ENCODE measurements around the gene GABRQ.

DNA sequence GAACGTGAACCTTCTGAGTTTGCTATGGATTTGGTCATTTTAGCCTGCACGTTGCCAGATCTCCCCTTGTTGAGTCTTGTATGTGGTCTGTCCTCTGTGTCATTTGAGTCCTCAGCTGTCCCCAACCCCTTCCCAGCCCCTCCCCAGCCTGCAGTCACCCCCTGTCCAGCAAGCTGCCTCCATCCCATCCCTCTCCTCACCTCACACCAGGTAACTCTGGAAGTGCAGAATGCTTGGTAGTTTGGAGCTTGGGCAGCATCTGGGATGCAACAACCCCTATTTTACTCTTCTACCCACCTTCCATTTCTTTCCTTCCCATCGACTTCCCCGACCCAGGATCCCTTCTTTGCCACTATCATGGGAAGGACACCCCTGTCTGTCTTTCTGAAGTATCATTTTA lies 18.4 kb downstream of the GABRQ start:
- TF ChIP-seq EZH2phosphoT487 (IDR thresholded peaks at IDR 0.05; ENCODE audit: borderline replicate concordance, low read length), result no peak
- TF ChIP-seq, protein P1, sequence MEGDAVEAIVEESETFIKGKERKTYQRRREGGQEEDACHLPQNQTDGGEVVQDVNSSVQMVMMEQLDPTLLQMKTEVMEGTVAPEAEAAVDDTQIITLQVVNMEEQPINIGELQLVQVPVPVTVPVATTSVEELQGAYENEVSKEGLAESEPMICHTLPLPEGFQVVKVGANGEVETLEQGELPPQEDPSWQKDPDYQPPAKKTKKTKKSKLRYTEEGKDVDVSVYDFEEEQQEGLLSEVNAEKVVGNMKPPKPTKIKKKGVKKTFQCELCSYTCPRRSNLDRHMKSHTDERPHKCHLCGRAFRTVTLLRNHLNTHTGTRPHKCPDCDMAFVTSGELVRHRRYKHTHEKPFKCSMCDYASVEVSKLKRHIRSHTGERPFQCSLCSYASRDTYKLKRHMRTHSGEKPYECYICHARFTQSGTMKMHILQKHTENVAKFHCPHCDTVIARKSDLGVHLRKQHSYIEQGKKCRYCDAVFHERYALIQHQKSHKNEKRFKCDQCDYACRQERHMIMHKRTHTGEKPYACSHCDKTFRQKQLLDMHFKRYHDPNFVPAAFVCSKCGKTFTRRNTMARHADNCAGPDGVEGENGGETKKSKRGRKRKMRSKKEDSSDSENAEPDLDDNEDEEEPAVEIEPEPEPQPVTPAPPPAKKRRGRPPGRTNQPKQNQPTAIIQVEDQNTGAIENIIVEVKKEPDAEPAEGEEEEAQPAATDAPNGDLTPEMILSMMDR (conservative IDR thresholded peaks at IDR 0.05; ENCODE audit: low read depth, low read length), result no peak

All from PC-3 (cell line).